HG03432 (cell line): Measurements from ENCODE around the gene TFE3.

ENCODE experiments used
- ATAC-seq: cut with Tn5 transposase; IDR thresholded peaks from one replicate; pipeline ENCODE4 v1.9.1; 2021; ENCODE audit warnings: mild to moderate bottlenecking, moderate library complexity; ENCODE audit not compliant: unreplicated experiment

The TFE3 gene

DNA sequence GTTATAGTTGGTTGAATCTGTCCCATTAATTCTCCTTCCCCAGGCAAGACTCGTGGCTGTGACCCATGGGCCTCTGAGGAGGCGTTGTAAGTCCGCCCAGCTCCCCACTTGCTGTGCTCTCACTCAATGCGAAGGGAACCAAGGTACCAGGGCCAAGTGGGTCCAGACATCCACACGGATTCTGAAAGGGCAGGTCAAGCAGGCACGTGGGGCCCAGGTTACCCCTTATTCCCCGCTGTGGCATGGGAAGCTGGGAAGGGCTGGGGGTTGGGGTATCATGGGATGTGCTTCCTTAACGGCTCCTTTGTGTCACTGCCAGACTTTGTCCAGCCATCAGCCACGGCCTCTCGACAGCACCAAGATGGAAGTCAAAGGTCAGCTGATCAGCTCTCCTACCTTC is 18.8 kb upstream of the TFE3 start:
- ATAC-seq = no peak

DNA sequence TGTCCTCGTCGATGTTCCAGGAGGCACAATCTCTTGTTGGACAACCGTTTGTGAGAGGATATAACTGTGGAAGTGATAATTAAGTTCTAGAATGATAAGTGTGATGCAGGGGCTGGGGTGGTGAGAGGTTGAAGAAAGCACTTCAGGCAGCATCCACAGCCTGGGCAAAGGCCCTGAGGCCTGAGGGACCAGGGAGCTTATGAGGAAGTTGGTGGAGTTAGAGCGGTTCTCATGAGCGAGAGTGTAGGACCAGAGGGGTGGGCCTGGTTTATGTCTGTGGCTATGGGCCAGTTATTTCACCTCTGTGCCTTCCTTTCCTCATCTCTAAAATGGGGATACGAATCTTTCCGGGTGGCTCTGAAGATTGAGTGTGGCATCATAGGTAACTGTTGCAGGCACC is 18.3 kb upstream of the TFE3 start:
- no peak for ATAC-seq

DNA sequence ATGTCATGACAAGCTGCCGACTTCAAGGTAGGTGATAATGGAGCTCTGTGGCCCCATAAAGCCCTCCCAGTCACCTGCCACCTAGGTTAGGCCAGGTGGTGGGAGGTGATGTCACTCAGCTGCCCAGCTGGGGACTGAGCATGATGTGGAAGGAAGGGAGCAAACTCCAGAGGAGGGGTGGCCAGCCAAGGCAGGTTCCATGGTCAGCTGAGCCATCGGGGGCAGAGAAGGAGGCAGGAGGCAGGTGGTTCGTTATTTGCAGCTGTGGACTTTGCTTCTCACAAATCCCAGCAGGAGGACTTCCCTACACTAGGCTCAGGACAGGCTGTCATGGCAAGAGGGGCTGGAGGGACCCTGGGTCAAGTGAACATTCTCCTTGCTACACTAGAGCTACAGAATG is 17.8 kb upstream of the TFE3 start:
- no peak for ATAC-seq

DNA sequence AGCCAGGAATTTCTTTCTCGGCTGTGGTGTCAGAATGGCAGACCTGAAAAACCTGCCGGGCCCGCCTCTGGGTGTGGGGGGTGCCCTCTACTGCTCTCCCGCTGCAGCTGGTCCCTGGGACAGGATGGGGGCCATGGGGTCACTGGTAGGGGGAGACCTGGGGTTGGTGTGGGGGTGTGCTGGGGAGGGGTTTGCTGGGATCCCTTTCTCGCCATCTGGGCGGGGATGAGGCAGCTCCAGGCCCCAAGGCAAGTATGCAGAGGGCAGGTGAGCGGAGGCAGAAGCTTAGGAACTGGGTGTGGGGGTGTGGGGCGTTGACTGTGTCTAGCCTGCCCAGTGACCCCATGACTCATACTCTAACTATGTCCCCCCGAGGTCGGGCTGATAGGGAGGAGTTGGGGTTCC is 16.5 kb upstream of the TFE3 start:
- ATAC-seq = no peak

DNA sequence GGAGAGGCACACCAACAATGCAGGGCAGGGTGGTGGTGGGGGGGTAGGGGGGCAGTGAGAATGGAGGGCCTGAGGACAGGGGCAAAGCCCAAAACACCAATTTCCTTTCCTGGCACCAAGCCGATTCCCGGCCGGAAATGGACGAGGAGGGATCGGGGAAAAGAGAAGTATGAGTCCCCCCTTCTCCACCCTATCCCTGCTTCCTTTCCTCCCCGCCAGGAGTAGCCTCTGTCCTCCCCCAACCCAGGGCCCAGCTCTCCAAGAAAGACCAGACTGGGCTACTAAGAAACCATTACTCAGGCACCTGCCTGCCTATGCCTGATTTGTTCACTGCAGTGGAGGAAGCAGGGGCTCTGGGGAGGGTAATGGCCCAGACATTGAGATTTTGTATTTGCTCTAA is 16.0 kb upstream of the TFE3 start:
- no peak for ATAC-seq

DNA sequence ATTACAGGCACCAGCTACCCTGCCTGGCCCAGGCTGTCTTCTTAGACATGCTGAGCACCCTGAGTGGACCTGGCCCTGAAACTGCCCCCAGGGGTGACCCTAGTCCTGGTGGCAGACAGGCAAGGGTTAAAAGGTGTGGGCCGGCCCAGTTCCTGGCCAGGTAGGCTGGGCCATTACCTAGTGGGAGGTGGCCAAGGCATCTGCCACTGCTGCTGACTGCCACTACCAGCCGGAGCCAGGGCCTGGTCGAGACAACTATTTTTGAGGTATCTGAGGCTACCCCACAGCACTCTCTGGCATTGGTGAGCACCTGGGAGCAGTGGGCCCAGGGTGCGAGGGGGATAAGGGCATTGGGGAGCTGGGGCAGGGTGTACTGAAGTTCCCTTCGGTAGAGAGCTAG is 15.6 kb upstream of the TFE3 start, which contains the start of gene CCDC120:
Gene CCDC120 (plus strand): TSS at position 206 of the 400 bp plus-strand sequence. CDS start 3,043 bp downstream, outside the sequence.
- no peak for ATAC-seq

DNA sequence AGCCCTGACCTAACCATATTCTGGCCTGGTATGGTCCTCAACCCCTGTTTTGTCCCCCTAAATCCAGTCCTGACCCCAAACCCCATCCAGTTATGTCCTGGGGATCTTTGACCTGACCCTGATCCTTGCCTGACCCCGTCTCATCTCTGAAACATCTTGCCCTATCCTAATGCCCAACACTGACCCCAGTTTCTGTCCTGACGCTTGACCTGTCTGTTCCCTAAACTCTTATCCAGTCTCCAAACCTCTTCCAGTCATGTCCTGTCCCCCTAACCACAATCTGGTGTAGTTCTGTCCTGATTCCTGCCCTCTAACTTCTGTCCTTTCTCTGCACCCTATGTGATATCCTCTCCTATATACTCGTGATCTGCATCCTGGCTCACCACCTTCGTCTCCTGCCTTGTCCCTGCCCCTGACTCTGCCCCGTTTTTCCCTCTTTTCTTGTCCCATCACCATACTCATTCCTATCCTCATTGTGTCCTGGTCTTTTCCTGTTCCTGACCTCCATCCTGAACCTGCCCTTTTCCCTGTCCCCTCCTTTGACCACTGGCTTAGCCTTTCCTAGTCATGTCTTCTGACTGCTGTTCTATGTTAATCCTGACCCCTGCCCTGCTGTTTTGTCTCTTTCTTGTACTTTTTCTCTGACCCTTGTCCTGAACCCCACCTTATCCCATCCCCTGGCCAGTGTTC is 11.1 kb upstream of the TFE3 start:
- no peak for ATAC-seq

DNA sequence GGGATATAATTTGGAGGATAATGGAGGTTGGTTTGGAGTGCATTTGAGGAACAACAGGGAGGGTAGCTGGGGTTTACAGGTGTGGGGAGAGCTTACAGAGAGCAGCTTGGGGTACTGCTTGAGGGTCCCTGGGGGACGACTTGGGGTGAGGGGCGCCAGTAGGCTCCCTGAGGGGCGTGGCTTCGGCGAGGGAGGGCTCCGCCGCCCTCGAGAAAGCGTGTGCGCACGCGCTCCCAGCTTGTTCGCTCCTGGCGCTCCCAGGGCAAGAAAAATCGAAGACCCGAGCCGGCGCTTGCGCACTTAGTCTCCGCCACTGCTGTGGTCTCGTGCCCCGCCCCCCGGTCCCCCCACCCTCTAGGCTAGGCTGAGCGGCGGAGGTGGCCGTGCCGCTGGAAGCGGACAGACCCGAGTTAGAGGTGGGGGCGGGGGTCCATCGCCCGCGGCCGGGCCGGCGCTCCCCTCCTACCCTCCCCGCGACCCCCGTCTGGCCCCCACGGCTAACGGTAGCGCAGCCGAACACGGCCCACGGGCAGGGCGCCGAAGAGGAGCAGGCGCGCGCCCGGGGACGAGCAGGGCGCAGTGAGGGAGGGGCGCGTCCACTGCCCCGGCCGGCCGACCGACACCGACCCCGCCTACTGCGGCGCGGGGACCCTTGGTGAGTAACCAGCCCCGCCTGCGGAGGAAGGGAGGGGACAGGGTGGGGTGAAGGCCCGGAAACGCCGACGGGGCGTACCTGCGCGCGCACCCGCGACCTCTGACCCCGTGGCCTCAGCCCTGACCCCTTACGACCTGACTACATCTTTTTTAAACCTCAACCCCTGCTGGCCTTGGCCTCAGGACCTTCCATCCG is 10.3 kb upstream of the TFE3 start:
- ATAC-seq = peak; percentile 78

DNA sequence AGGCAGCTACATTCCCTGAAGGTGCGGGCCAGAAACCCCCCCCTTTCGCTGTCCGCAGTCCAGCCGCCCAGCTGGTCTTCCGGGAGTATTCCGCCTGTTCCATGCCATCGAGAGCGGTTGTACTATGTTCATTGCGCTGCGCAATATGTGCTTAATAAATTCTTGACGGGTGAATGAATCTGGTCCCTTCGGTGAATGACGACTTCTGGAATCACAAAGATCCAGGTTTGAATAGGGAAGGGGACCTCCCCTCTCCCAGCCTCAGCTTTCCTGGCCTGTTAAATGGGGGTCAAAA is 777 bp upstream of the TFE3 start:
- no peak for ATAC-seq

DNA sequence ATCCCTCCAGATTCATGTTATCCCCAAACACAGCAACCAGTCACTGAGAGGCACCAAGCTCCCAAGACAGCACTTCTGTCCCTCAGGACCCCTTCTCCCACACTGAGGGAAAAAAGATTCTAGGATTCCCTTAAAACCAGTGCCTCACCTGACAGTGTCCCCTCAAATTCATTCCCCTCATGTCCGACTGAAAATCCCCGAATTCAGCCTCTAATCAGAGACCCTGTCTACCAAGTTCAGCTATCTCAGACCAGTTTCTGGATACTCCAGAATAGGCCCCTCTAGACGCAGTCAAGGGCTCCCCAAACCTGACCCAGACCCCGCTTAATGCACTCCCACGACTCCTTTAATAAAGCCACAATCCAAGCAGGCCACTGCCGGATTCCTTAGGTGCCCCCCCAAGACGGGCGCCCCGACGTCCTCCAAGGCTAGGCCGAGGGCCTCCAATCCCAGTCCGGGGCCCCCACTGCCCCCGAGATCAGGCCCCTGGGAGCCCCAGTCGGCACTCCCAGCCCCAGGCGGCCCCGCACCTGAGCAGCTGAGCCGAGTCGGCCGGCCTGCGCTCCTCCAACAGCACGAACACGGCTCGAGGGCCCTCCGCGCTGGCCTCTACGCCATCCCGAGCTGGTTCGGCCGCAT is 457 bp downstream of the TFE3 start:
- peak; percentile 4 for ATAC-seq

DNA sequence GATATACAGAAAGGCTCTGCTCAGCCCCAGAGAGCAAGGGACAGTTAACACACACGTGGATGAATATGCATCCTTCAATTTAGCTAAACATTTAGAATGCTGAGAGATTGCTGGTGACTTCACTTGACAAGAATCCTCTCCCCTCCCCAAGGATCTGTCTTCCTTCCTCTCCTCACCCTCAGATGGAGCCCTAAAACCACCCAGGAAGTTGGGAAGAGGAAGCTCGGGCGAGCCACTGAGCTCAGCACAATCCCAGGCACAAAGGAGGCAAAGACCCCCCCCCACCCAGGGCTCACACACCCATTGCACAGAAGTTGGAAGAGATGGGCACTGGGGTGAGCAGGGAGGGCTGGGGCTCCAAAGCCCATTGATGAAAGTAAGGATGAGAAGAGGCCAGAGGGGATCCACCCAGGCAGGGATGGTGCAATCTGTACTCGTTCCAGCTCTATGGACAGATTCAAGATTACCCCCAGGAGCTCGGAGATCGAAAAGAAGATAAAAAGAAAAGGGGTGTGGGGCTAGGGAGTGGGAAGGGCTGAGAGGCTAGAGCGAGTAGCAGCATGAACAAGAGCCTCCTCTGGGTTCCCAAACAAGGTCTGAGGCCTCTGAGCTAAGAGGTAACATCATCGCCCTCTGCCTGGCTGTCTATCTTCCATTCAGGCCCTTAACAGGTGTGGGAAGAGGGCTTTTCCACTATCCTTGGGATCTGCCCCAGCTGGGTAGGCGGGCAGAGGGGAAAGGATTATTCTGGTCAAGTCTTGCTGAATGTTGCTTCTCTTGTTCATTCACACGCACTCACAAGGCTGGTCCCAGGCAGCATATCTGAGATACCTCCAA is 1.2 kb downstream of the TFE3 start:
- no peak for ATAC-seq

DNA sequence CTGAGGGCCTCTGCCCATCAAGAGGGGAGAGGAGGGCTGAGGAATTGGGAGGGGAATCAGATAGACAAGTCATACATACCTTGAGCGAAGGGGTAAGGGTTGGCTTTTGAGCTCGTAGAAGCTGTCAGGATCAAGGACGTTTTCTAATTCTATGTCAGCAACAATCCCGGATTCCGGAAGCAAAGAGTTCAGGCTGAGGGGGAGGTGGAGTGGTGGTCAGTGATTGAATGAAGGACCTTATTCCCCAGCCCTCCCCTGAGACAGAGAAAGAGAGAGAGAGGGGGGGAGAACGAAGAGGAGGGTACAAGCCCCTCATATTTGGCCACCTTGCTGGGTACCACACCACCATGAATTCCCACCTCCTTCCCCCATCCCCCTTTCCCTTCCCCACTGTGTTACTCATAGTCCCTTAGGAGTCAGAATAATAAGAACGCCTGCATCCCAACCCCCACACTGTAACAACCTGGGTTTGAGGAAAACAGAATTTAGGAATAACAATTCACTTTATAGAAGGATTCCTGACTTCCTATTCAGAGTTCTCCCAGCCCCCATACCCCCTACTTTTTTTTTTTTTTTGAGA is 2.7 kb downstream of the TFE3 start:
- ATAC-seq = no peak

DNA sequence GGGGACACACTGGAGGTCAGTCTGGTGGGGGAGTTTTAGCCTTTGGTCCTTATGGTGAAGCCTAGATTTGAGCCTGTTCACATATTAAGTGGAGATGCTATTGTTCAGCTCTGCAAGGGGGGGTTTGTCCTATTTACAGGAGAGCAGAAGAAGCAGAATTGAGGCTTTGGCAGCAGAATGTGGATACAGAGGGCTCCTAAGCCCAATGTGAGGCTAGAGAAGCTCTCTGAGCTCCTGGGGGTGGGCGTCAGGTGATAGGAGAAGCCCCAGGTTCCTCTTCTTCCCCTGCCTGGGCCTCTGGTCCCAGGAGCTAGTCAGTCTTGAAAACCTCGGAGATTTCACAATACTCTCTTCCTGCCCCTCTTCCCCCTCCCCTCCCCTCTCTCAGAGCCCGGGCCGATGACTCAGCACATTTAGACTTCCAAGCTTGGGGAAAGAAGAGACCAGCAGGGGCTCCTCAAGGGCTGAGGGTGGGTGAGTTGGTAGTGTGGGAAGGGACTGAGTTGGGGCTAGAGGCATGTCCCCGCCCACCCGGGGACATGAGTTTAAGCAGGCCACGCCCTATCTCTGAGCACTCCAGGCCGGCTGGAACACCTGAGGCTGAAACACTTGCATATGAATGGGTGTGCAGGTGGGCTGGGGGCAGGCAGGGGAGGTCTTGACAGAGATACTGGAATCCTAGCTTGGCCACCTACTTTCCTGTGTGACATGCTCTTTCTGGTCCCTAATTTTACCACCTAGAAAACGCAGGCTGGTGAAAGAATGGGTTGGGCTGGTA is 3.4 kb downstream of the TFE3 start:
- ATAC-seq = no peak

DNA sequence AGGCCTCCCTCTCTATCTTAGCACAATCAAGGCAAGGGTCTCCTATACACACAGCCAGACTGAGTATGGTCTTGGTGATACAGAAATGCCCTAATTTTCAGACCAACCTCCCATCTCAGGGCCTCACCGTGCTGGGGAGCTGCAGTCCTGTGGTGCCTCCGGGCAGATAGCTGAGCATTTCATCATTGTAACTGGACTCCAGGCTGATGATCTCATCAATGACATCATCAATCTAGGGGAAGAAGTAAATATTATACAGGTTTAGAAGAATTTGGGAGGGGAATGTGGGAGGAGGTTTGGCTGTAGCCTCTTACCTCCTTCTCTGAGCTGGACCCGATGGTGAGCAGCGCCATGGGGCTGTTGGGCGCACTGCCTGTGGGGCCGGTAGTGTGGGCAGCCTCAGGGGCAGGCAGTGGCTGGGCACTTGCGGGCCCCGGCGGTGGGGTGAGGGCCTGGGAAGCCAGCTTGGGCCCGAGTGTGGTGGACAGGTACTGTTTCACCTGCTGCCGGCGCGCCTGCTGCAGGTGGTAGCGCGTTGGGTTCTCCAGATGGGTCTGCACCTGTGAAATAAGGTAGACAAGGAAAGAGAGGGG is 5.2 kb downstream of the TFE3 start:
- ATAC-seq = no peak

DNA sequence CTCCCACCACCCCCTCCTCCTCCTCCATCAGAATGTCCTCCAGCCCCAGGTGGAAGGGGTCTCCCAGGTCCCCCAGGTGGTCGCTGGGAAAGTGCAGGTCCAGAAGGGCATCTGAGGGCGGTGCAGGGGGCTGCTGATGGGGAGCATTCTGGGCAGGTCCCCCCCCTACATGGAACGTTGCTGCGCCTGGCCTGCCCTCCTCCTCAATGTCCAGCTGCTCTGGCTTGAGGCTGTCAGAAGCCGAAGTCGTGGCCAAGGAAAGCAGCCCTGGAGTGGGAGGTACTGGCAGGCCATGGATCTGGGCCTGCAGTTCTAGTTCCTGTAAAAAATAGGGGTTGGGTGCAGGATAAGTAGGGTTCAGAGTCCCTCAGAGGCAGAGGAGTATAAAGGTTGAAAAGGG is 12.9 kb downstream of the TFE3 start:
- ATAC-seq = no peak

DNA sequence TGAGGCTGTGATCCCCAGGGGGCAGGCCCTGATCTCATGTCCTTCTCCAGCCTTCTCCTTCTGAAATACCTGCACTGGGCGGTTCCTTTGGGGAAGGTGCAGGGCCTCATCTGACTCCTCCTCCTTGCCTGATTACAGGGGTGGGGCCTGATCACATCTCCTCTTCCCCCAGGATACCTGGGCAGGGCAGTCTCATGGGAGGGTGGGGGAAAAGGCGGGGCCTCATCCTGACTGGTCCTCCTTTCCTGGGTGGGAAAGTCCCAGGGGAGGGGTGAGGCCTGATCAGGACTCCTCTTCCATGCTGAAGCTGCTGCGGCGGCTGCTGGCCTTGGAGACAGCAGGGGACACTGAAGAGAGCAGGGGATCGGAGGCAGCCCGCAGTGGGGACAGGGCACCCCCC is 13.3 kb downstream of the TFE3 start:
- ATAC-seq = no peak

DNA sequence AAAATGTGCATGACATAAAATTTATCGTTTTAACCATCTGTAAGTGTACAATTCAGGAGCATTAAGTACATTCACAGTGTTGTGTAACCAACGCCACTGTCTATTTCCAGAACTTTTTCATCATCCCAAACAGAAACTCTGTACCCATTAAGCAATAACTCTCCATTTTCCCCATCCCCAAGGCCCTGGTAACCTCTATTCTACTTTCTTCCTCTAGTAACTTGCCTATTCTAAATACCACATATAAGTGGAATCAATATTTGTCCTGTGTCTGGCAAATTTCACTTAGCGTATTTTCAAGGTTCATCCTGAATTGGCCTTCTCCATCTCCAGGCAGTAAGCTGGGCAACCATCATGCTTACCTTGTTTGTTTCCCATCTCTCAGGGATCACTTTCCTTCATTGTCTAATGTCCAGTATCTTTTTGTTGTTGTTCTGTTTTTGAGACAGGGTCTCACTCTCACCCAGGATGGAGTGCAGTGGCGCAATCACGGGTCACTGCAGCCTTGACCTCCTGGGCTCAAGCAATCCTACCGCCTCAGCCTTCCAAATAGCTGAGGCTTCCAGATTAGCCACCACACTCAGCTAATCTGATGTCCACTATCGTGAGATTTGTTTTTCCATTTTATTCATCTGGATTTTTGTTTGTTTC is 23.4 kb downstream of the TFE3 start:
- no peak for ATAC-seq

DNA sequence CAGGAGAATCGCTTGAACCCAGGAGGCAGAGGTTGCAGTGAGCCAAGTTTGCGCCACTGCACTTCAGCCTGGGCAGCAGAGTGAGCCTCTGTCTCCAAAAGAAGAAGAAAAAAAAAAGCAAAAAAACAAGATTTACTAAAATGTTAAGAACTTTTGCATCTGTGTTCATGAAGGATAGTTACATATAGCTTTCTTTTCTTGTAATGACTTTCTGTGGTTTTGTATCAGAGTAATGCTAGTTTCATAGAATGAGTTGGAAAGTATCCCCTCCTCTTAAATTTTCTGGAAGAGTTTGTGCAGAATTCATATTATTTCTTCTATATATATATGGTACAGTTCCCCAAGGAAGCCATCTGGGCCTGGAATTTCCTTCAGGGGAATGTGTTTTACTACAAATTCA is 24.1 kb downstream of the TFE3 start:
- ATAC-seq = no peak

DNA sequence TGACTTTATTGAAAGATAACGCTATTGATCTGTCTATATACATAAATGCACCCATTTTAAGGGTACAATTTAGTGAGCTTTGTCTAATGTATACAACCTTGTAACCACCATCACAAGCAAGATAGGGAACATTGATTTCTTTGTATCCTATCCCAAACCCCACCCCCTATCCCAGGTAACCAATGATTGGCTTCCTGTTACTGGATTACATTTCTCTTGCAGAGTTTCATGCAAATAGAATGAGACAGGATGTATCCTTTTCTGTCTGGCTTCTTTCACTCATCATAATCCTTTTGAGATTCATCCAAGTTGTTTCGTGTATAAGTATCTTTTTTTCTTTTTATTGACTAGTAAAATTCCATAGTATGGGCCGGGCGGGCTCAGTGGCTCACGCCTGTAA is 39.5 kb downstream of the TFE3 start:
- no peak for ATAC-seq
